Ovary (tissue), 9 donors: Measurements from ENCODE around the gene THSD7A. TPM values are rescaled to one million over a fixed set of nuclear protein-coding genes. Genes with fewer than 3 reads are reported as not detected.

ENCODE experiments used
- DNase-seq, 5 donors: peaks; one replicate each; pipeline ENCODE4 v3.0.0-alpha.2; 2019 to 2020
- H3K27ac ChIP-seq, 2 donors: fragments of 200-600 bp; one replicate each; pipeline versions ENCODE4 v1.5.1 to v1.8.0; 2019 to 2022
- H3K27me3 ChIP-seq: fragments of 200-600 bp; one replicate; pipeline ENCODE4 v1.8.0; 2022
- H3K36me3 ChIP-seq: fragments of 200-600 bp; sonication (generic); one replicate; pipeline ENCODE4 v1.5.1; 2019
- H3K4me1 ChIP-seq: one replicate; pipeline ENCODE4 v1.8.1; 2013; ENCODE audit warnings: mild to moderate bottlenecking, moderate library complexity; ENCODE audit not compliant: insufficient read depth
- H3K4me3 ChIP-seq: fragments of 200-600 bp; sonication (generic); one replicate; pipeline ENCODE4 v1.5.1; 2017
- H3K9me3 ChIP-seq, 2 donors: fragments of 200-600 bp in 1 of 2; sonication (generic) in 1 of 2; one replicate each; pipeline versions ENCODE4 v1.5.1 to v1.8.1; 2013 to 2019; ENCODE audit warnings: mild to moderate bottlenecking in 1 of 2, moderate library complexity in 1 of 2
- CTCF ChIP-seq, 3 donors: fragments of 450-650 bp in 2 of 3; fragments of 200-600 bp in 1 of 3; IDR thresholded peaks; one replicate each; pipeline versions ENCODE4 v1.5.1 to v1.8.0; 2016 to 2022; ENCODE audit warnings: antibody characterized with exemption in 3 of 3, mild to moderate bottlenecking in 1 of 3
- EP300 ChIP-seq: sonication (generic); formaldehyde crosslinking; IDR thresholded peaks from one replicate; pipeline ENCODE4 v1.6.1; 2017; ENCODE audit warnings: antibody characterized with exemption
- POLR2A ChIP-seq: fragments of 450-650 bp; IDR thresholded peaks from one replicate; pipeline ENCODE4 v1.6.1; 2017; ENCODE audit warnings: antibody characterized with exemption, mild to moderate bottlenecking, moderate library complexity
- WGBS, 3 donors: extraction: QIAGEN DNeasy Blood & Tissue Kit in 1 of 3; methylation state at CpG; one replicate each; pipeline versions ENCODE4 v1.1.5 to v1.1.7; 2013 to 2017; 5-methylcytosine and 5-hydroxymethylcytosine counted together
- intact Hi-C, 4 donors: fragments of 100-400 bp; cut with DNase I; formaldehyde crosslinking; loops; one replicate each; pipeline versions ENCODE4 v1.11.0 to v1.15.1; 2022 to 2023
- polyA plus RNA-seq, 2 donors: library from polyadenylated mRNA; stranded (reverse); fragments of 200-250 nt in 1 of 2; fragments of 350-450 nt in 1 of 2; fragmentation: Illumina TruSeq in 1 of 2; extraction: RNeasy Lipid Tissue Mini Kit (QIAGEN cat#74804) in 1 of 2; gene quantifications; one replicate each; pipeline ENCODE4 v1.2.3, GENCODE V29; 2013 to 2014
- total RNA-seq, 7 donors: library from RNA; depleted of rRNA in 2 of 7; stranded (reverse); fragments of >200 nt in 2 of 7; fragmentation: NEBNext Ultra II Directional in 3 of 7; extraction: Animal tissue kit (Norgen Biotek cat#: 25700) in 3 of 7; gene quantifications; one replicate each; pipeline versions ENCODE4 v1.1.0 to v1.2.4, GENCODE V29; 2016 to 2023
- donor health status: DM: no; HTN: no; CAD: no; lungs with moderate emphysema.
- donor health status: DM: no; HTN: no; CAD: no.
- donor health status: Bipolar disorder and iron deficiency.
- donor health status: DM: yes; HTN: yes; CAD: no.
- donor health status: DM: no; HTN: no; CAD: no.
- donor health status: DM: yes; HTN: yes; CAD: no.

THSD7A gene
- total and polyA plus RNA-seq, 9 donors: 1.8 to 12.1 (median 3.6) TPM

GRCh38 chr7:11623093-11623678 is 208.8 kb downstream of the THSD7A start:
- intact Hi-C loops: no loop called here
- H3K27me3 ChIP-seq: no peaks in the 10 kb centered on the region
- no peak for DNase-seq
- no peak overlapping the region for H3K27ac ChIP-seq
- no peaks in the 10 kb centered on the region for H3K9me3 ChIP-seq
- 83 to 90% (median 90%) methylated on average over 4 of the region's 4 CpGs for WGBS, 3 donors
- no peaks in the 10 kb centered on the region for H3K4me1 ChIP-seq
- H3K36me3 ChIP-seq: no peaks in the 10 kb centered on the region
- H3K4me3 ChIP-seq: no peak overlapping the region
- no peak for TF ChIP-seq CTCF (IDR thresholded peaks at IDR 0.05)
- TF ChIP-seq POLR2A: no peak
- TF ChIP-seq EP300: no peak

DNA sequence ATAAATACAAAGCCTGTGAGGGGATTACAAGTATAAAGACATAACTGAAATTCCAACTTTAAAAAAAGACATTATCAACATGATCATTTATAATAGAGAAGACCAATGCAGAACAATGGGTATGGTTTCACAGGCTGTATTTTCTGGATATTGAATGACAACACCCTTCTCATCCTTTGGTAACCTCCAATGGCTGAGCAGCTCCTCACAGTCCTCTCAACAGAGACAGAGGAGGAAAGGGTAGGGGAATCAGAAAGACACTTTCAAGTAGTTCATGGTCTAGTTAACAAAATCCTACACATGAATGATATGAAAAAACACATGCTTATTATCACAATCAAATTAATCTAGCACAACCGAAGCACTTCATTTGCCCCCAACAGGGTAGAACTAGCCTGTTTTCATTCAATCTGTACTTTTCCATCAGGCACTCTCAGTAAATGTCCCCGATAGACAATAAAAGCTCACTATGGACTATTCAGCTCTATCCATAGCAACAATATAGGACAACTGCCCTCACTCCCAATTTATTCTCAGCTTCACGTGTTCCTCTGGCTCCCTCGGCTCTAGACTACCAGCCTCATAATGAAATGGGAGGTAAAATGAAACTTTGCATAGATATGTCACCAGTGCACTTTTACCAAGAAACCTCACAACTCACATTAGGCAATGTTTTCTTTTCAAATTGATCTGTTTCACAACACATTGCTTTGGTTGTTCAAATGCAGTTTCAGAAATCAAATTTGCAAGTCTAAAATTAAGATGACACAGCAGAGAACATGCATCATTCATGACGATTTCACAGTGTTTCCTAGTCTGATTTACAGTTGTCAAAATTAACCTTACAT is 211.4 kb downstream of the THSD7A start:
- intact Hi-C loops: no loop called here
- no peak overlapping the region for H3K27ac ChIP-seq

DNA sequence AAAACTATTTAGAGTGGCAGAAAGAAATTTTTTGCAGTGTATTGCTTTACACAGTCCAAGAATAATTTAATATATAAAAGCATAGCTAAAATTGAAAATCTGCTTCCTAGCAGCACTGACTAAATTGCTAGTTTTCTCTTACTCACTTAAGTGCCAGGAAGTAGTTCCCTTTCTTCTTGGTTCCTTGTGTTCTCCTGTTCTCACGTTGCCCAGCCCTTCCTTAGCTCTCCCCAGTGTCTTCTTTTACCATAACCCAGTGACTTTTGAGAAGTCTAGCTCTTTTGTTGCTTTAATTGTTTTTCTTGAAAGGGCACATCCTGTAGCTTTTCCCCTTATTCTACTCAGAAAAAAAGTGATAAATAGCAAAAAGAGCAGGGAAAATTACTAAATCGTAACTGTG is 215.5 kb downstream of the THSD7A start:
- Histone ChIP-seq H3K27ac (no peak overlapping the region), H3K9me3 (no peaks in the 10 kb centered on the region), H3K27me3 (no peaks in the 10 kb centered on the region), H3K4me3 (no peak overlapping the region), H3K36me3 (no peaks in the 10 kb centered on the region), H3K4me1 (no peaks in the 10 kb centered on the region)
- no peak for DNase-seq
- 62 to 72% (median 68%) methylated on average over 2 of the region's 2 CpGs for WGBS, 3 donors
- intact Hi-C loops: no loop called here
- no peak for TF ChIP-seq CTCF (IDR thresholded peaks at IDR 0.05)
- TF ChIP-seq EP300: no peak
- TF ChIP-seq POLR2A: no peak

More for the DNA sequence above, 211.4 kb downstream of the THSD7A start:
- H3K4me1 ChIP-seq: no peaks in the 10 kb centered on the region
- H3K4me3 ChIP-seq: no peak overlapping the region
- no peaks in the 10 kb centered on the region for H3K9me3 ChIP-seq
- WGBS, 3 donors: 86 to 89% (median 87%) methylated on average over 5 of the region's 5 CpGs
- TF ChIP-seq CTCF (IDR thresholded peaks at IDR 0.05): no peak
- TF ChIP-seq EP300: no peak
- TF ChIP-seq POLR2A: no peak
- H3K27me3 ChIP-seq: no peaks in the 10 kb centered on the region
- DNase-seq: no peak
- no peaks in the 10 kb centered on the region for H3K36me3 ChIP-seq

DNA sequence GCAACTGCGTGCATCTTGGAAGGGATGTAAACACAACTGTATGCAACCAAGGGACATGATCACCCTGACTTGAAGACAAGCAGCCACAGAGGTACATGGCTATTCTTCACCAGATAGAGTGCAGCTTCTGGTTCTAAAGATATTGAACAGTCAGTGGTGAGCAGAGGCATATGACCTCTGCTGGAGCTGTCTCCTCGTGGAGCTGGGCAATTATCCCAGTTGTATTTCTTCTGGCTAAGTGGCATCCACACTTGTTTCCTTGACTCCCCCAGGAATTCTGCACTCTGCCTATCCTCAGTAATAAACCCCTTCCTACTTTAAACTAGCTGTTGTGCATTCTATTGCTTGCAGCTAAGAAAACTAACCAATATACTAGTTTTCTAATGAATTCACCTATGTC is 216.8 kb downstream of the THSD7A start:
- Histone ChIP-seq H3K4me1 (no peaks in the 10 kb centered on the region), H3K27ac (no peak overlapping the region), H3K4me3 (no peak overlapping the region), H3K27me3 (no peaks in the 10 kb centered on the region), H3K36me3 (no peaks in the 10 kb centered on the region), H3K9me3 (no peaks in the 10 kb centered on the region)
- intact Hi-C loops: no loop called here
- WGBS, 3 donors: 47 to 56% (median 48%) methylated on average over 2 of the region's 2 CpGs
- no peak for TF ChIP-seq CTCF (IDR thresholded peaks at IDR 0.05)
- no peak for TF ChIP-seq POLR2A
- no peak for TF ChIP-seq EP300
- DNase-seq: no peak
